EH (cell line): ENCODE measurements around the gene EML4.
"Not testable (repeated sequence)": the region's sequence is repeated elsewhere in the genome, so short reads cannot be mapped to it uniquely, and the experiment has no call there.

Source experiments
- DNase-seq: peaks from one replicate; pipeline ENCODE4 v3.0.0-alpha.2; 2015; ENCODE audit warnings: low read depth

EML4 gene

GRCh38 chr2:42169100-42169873 lies at the start of gene EML4:
TSS of gene EML4 (plus strand) at chr2:42169353. CDS start at chr2:42169612, 259 bp downstream.
- DNase-seq, result peak; percentile 86

- no peak for DNase-seq
These were observed 45.7 kb upstream of the EML4 start for GRCh38 chr2:42123426-42123825.

- DNase-seq, result no peak
These were observed 45.0 kb upstream of the EML4 start for GRCh38 chr2:42124011-42124785.

GRCh38 chr2:42125841-42126594 lies 43.1 kb upstream of the EML4 start:
- DNase-seq, result no peak

GRCh38 chr2:42126873-42127272 lies 42.3 kb upstream of the EML4 start:
- DNase-seq, result not testable (repeated sequence)

GRCh38 chr2:42127425-42128424 lies 41.4 kb upstream of the EML4 start:
- no peak for DNase-seq

- peak; percentile 93 for DNase-seq
These were observed 40.2 kb upstream of the EML4 start for GRCh38 chr2:42128721-42129486.

GRCh38 chr2:42129487-42129852 lies 39.7 kb upstream of the EML4 start:
- DNase-seq, result no peak

- DNase-seq, result no peak
These were observed 39.2 kb upstream of the EML4 start for GRCh38 chr2:42129947-42130346.

- not testable (repeated sequence) for DNase-seq
These were observed 38.3 kb upstream of the EML4 start for GRCh38 chr2:42130858-42131257.

GRCh38 chr2:42132191-42132965 lies 36.8 kb upstream of the EML4 start:
- DNase-seq, result peak; percentile 98

GRCh38 chr2:42132966-42133641 lies 36.0 kb upstream of the EML4 start:
- peak; percentile 97 for DNase-seq

- DNase-seq, result no peak
These were observed 35.4 kb upstream of the EML4 start for GRCh38 chr2:42133771-42134195.

GRCh38 chr2:42134401-42134932 lies 34.7 kb upstream of the EML4 start:
- DNase-seq, result not testable (repeated sequence)

- DNase-seq, result no peak
These were observed 33.5 kb upstream of the EML4 start for GRCh38 chr2:42135381-42136312.

- DNase-seq, result peak; percentile 46
These were observed 32.4 kb upstream of the EML4 start for GRCh38 chr2:42136782-42137124.

- DNase-seq, result no peak
These were observed 31.9 kb upstream of the EML4 start for GRCh38 chr2:42137125-42137841.
